Thyroid gland (tissue), 4 donors: Measurements from ENCODE around the gene HCN3.

Source experiments
- POLR2A ChIP-seq, 2 donors: fragments of 450-650 bp; IDR thresholded peaks; one replicate each; pipeline ENCODE4 v1.6.1; 2017; ENCODE audit warnings: antibody characterized with exemption in 2 of 2, mild to moderate bottlenecking in 2 of 2, moderate library complexity in 1 of 2
- TF ChIP-seq, protein P1 (sequence below), 6 experiments: fragments of 200-600 bp in 3 of 6; fragments of 450-650 bp in 3 of 6; sonication (generic) in 3 of 6; IDR thresholded peaks; one replicate each; pipeline ENCODE4 v1.5.1; 2016 to 2019; ENCODE audit warnings: antibody characterized with exemption in 6 of 6, mild to moderate bottlenecking in 2 of 6, inconsistent platforms in 1 of 6, moderate library complexity in 1 of 6

DNA sequence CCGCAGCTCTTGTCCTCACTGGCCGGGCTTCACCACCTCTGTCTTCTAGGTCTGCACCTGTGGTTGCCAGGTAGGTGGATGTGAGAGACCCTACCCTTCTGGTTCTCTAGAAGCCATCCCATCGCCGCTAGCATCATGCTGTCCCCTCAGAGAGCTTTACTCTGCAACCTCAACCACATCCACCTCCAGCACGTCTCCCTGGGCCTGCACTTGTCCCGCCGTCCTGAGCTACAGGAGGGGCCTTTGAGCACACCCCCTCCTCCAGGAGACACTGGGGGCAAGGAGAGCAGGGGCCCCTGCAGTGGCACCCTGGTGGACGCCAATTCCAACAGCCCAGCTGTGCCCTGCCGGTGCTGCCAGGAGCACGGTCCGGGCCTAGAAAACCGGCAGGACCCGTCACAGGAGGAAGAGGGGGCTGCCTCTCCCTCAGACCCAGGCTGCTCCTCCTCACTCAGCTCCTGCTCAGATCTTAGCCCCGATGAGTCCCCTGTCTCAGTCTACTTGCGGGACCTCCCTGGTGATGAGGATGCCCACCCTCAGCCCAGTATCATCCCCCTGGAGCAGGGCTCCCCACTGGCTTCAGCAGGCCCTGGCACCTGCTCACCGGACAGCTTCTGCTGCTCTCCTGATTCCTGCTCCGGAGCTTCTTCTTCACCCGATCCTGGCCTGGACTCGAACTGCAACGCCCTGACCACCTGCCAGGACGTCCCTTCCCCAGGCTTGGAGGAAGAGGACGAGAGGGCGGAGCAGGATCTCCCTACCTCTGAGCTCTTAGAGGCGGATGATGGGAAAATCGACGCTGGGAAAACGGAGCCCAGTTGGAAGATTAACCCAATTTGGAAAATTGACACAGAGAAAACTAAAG, 44.6 kb downstream of the HCN3 start:
- TF ChIP-seq, protein P1, sequence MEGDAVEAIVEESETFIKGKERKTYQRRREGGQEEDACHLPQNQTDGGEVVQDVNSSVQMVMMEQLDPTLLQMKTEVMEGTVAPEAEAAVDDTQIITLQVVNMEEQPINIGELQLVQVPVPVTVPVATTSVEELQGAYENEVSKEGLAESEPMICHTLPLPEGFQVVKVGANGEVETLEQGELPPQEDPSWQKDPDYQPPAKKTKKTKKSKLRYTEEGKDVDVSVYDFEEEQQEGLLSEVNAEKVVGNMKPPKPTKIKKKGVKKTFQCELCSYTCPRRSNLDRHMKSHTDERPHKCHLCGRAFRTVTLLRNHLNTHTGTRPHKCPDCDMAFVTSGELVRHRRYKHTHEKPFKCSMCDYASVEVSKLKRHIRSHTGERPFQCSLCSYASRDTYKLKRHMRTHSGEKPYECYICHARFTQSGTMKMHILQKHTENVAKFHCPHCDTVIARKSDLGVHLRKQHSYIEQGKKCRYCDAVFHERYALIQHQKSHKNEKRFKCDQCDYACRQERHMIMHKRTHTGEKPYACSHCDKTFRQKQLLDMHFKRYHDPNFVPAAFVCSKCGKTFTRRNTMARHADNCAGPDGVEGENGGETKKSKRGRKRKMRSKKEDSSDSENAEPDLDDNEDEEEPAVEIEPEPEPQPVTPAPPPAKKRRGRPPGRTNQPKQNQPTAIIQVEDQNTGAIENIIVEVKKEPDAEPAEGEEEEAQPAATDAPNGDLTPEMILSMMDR (IDR thresholded peaks at IDR 0.05) = no peak
- TF ChIP-seq POLR2A (IDR thresholded peaks at IDR 0.05) = no peak
